ENCODE data around the gene RENBP. TPM values are rescaled to one million over a fixed set of nuclear protein-coding genes. Genes with fewer than 3 reads are reported as not detected.

RENBP gene
- total RNA-seq, 1 experiment from 2014 or later: 7.1 TPM

GRCh38 chrX:153945956-153946943 lies 1.8 kb upstream of the RENBP start:
- Histone ChIP-seq H3K27me3 (ENCODE audit: insufficient read depth, low read length) (no peaks in the 10 kb centered on the region), H2BK120ac (ENCODE audit: low read depth, low read length, poor library complexity, severe bottlenecking) (no peak overlapping the region), H3K56ac (ENCODE audit: insufficient read length, low read depth, low read length) (no peak overlapping the region), H3K79me1 (ENCODE audit: insufficient read depth, low read depth, low read length, poor library complexity, severe bottlenecking) (no peaks in the 10 kb centered on the region), H3K27ac (ENCODE audit: insufficient read length, low read depth, low read length) (no peak overlapping the region), H4K20me1 (ENCODE audit: control insufficient read depth, insufficient read depth, insufficient read length) (no peaks in the 10 kb centered on the region), H3K14ac (ENCODE audit: insufficient read depth, low read length) (no peak overlapping the region), H3T11ph (ENCODE audit: low read length) (no peak overlapping the region), H3K9ac (ENCODE audit: extremely low read depth, insufficient read length, low read length) (no peak overlapping the region), H2AK5ac (ENCODE audit: insufficient read length, low read length) (no peak overlapping the region), H4K5ac (ENCODE audit: insufficient read length, low read depth, low read length) (no peak overlapping the region), H3K4me1 (ENCODE audit: insufficient read depth, low read length) (no peaks in the 10 kb centered on the region), H3K4me2 (ENCODE audit: insufficient read depth, insufficient read length, low read length) (no peak overlapping the region), H3K4ac (ENCODE audit: low read depth, low read length) (no peak overlapping the region), H3K23ac (ENCODE audit: insufficient read length, low read depth, low read length) (no peak overlapping the region), H4K8ac (replicated peaks; ENCODE audit: insufficient read length, low read depth, low read length) (no peak overlapping the region), H3K23me2 (ENCODE audit: insufficient read length, low read depth, low read length, poor library complexity, severe bottlenecking) (no peaks in the 10 kb centered on the region), H2BK15ac (ENCODE audit: low read depth, low read length) (no peak overlapping the region), H3K79me2 (ENCODE audit: insufficient read depth, low read length) (no peaks in the 10 kb centered on the region), H2BK5ac (ENCODE audit: insufficient read length, low read length) (no peak overlapping the region), H2AFZ (ENCODE audit: low read length) (no peak overlapping the region), H4K91ac (ENCODE audit: insufficient read length, low read depth, low read length) (no peak overlapping the region), H2BK20ac (ENCODE audit: low read depth, low read length, poor library complexity, severe bottlenecking) (no peak overlapping the region), H3K9me3 (ENCODE audit: control insufficient read depth, low read depth, low read length) (no peaks in the 10 kb centered on the region), H2BK12ac (ENCODE audit: insufficient read length, low read depth, low read length) (no peak overlapping the region), H3K18ac (ENCODE audit: insufficient read length, low read depth, low read length) (no peak overlapping the region)
- no CpG with 5 or more reads among the region's 24 CpGs for WGBS (ENCODE audit: extremely low coverage, insufficient read length, low lambda C conversion rate)
- no peak for DNase-seq
- Mint-ChIP-seq H3K27ac (no peak overlapping the region), H3K4me3 (no peak overlapping the region), H3K36me3 (ENCODE audit: insufficient read depth in 1 of 3, low read depth in 3 of 3) (peaks cover 23 to 41% (median 34%) of the 10 kb centered on the region in 3 experiments), H3K4me1 (peaks cover 5 to 30% of the 10 kb centered on the region in 2 experiments), H3K9me3 (peaks cover 4 to 12% of the 10 kb centered on the region in 2 experiments; a peak in 4 of 5 replicates), H3K27me3 (ENCODE audit: low read depth) (no peaks in the 10 kb centered on the region)
- no peak for TF ChIP-seq CTCF (conservative IDR thresholded peaks at IDR 0.05)
